HG02884 (cell line): ENCODE results near the gene FAM83D.
A peak's percentile ranks its signal among the peaks of the same experiment; 100 is the strongest.
"Not testable (repeated sequence)": the region's sequence is repeated elsewhere in the genome, so short reads cannot be mapped to it uniquely, and the experiment has no call there.

ENCODE experiments used
- ATAC-seq: cut with Tn5 transposase; IDR thresholded peaks from one replicate; pipeline ENCODE4 v1.9.1; 2021; ENCODE audit warnings: mild to moderate bottlenecking, moderate library complexity; ENCODE audit not compliant: unreplicated experiment

FAM83D gene

DNA sequence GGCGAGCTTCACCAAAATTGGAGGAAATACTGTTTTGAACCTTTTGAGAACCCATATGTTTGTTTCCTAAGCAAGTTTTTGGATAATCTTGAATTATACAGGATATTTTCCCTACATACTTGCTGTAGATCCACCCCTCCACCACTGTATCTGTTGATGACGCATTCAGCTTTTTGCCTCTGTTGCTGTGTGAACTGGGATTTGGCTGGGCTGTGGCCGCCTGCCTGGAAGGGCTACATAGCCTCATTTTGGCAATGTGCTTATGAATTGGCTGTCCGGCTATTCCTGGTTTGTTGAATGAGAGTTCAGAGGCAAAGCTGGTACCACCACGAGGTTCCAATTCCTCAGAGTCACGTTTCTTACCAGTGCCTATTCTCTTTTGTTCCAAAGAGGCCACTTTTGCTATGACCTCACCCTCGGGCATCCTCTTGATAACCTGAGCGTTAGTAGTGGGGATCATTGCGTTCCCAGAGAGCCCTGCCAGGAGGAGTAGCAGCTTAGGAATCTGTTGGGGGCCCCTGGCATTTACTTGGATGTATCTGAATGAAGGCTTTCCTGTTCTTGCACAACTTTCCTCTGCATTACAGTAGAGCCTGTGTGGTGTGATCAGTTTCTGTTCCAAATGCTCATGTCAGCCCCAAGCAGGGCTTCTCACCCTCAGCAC is 6.4 kb downstream of the FAM83D start:
- no peak for ATAC-seq

DNA sequence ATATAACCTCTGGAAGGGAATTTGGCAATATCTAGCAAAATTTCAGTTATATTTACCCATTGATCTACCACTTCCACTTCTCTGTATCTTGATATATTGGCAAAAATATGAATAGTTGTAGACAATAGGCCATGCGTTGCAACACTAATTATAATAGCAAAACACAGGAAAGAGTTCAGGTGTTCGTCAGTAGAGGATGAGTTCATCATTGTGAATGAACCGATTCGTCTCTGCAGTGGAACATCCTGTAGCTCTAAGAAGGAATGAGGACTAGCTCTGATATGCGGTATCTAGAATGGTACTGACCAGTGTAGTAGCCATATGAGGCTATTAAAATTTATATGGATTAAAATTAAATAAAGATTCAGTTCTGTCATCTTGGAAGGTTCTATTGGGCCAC is 8.3 kb downstream of the FAM83D start:
- ATAC-seq: no peak

DNA sequence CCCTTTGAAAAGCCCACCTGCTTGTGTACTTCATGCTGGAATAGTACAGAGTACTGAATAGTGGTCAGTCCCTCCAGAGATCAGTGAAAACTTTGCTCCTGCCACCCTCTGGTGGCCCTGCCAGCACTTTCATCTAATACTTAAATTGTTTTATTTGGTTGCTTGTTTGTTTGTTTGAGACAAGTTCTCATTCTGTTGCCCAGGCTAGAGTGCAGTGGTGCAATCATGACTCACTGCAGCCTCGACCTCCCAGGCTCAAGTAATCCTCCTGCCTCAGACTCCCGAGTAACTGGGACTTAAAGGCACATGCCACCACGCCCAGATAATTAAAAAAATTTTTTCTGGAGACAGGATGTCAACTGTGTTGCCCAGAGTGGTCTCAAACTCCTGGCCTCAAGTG is 9.1 kb downstream of the FAM83D start:
- ATAC-seq: no peak

DNA sequence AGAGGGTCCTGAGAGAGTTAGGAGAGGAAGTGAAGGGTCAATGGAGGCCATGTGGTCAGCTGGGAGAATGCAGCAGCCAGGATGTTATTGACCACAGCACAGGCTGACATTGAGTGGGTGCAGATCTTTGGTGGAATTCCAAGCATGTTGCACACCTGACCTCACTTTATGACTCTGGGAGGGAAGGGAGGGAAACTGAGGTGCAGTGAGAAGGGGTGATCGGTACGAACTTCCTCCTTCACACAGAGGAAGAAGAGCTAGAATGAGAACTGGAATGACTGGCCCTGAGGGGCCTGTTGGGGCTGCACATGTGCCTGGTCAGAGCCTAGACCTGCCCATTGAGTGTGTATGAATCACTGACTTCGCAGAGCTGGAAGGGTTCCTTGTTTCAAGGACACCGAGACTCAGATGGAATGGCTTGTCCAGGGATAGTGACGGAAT is 9.8 kb downstream of the FAM83D start:
- no peak for ATAC-seq

DNA sequence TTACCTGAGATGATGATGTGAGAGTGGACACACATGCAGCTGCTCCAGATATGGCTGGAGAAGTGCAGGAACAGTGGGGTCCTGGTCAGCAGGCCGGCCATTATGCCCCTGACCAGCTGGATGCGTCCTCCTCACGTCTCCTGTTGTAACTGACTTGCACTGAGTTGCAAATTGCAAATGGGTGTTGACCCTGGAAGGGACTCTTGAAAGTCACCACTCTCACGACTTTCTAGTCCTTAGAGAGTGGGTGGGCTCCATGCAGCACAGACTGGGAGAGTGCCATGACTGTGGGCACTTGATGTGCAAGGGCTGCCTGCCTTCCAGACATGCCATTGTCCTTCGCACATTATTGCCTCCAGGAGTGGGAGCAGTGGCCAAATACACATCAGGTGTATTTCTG is 10.8 kb downstream of the FAM83D start:
- ATAC-seq: no peak

DNA sequence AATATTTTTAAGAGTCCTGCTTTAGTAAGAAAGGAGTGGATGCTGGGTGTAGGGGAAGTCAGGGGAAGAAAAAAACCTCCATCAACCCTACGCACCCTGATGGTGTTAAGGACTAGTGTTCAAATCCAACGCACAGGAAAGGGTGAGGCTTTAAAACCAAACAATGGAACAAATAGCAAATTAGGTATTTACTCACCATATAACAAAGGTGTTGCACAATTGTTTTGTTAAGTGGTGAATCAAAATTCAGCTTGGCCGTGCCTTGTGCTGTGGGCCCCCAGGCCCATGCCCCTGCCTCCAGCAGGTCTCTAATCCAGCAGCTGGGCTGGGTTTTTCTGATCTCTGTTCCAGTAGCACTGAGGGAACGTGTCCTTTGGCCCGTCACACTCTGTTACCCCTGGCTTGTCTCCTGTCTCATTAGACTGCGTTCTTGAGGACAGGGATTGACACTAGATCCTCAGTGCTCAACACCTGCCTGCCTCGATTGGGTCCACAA is 11.8 kb downstream of the FAM83D start:
- ATAC-seq: no peak

DNA sequence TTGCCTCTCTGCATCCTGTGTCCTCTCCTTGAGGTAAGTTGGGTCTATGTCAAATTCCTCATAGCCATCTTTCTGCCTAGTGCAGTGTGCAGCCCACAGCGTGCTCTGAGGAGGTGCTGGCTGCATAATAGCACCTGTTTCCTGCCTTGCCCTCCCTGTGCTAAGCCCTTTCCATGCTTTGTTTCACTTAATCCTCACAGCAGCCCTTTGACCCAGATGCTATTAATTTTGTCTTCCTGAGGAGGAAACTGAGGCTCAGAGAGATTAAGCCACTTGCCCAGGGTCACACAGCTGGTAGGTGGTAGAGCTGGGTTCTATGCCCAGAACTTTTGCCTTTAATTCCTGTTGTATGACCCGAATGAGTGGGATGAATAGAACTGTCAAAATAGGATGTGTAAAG is 13.5 kb downstream of the FAM83D start:
- ATAC-seq: no peak

DNA sequence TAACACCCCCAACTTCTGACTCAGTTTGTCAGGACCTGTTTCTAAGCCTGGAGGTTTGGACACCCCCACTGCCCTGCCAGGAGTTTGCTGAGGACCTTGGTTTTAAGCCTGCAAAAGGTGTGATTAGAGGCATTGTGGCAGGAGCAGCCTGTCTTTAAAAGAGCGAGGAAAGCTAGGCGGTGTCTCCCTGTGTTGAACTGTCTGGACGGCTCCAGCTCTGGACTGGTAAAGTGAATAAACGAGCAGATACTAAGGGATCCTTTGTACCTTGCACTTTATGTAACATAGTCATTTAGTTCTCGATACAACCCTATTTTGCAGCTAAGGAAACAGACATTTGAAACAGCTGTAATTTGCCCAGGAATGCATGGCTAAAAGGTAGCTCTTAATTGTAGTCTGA is 14.4 kb downstream of the FAM83D start:
- no peak for ATAC-seq

DNA sequence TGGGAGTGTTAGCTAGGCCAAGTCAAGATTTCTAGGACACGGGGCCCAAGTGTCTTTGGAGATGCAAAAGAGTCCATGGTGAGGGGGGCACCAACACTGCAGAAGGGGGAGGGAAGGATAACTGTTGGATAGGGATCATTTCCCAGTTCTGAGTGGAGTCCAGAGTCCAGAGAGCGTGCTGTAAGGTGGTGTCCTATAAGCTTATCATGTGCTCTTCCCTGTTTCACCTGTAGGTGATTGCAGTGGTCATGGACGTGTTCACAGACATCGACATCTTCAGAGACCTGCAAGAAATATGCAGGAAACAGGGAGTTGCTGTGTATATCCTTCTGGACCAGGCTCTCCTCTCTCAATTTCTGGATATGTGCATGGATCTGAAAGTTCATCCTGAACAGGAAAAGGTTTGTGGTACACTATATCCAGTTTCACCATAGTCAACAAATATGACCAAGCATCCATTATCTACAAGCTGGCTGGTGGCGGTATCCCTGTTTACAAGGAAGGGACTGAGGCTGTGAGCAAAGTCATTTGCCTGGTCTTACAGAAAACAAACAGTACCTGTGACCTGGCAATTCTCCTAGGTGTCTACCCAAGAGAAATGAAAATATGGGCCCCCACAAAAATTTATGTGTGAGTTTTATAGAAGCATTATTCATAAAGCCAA is 15.6 kb downstream of the FAM83D start:
- ATAC-seq: no peak

DNA sequence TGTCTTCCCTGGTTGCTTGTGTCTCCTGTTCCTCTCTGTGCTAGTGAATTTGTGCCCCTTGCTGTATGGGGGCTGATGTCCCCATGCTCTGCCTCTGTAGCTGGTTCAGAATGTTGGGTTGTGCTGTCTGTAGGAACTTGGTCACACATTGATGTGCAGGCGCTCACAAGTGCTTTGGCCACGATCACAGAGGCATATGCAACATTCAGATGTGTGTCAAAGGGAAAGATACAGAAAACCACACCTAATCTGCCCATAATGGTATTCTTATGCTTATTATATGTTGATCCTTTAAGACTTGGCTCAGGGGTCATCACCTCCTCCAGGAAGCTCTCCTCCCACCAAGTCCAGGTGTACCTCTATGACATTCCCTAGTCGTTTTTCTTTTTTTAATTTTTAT is 18.8 kb downstream of the FAM83D start:
- ATAC-seq: no peak

DNA sequence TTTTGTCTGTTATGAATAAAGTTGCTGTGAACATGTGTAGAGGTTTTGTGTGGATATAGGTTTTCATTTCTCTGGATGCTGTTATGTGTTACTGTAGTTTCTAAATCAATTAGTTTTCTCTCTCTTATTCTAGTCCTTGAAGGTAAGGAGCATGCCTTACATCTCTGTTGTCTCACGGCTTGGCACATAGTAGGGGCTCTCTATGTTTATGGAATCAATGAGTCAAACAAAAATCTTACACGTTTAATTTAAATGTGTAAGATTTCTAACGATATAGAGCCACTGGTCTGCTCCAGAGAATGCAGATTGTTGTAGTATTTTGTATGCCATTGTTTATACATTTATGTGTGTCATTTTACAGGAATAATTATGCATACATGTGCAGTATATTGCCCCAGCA is 20.6 kb downstream of the FAM83D start:
- no peak for ATAC-seq

DNA sequence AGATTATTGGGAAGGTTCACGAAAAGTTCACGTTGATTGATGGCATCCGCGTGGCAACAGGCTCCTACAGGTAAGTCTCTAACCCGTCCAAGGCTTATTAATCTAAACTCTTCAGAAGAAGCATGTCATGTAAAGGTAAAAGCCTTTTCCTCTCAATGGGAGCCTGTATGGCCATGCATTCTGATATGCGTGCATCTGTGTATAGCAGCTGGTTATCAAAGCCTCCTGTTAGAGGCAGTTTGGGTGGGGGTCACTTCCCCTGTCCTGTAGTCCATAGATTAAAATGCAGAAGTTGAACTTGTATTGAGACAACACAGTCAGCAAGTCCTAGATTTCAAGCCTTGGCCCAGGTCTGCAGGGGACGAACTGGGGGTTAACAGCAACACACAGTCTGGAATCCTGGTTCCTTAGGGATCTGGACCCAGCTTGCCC is 21.7 kb downstream of the FAM83D start:
- no peak for ATAC-seq

DNA sequence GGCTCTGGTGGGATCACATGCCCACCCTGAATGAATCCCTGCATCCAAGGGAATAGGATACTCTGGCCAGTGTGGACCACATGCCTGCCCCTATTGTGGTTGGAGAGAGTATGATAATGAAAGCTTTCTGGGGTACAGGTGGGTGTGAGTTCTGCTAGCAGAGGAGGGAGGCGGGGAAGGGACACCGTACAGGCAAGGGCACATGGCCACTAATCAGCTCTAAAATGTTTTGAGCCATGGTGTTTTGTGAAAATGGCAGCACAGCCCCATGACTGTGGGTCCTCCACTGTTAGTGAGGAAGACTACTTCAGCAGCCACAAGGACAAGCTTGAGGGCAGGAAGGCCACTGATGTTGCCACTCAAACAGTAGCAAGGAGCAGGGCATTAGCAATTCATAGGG is 24.0 kb downstream of the FAM83D start:
- ATAC-seq: no peak

DNA sequence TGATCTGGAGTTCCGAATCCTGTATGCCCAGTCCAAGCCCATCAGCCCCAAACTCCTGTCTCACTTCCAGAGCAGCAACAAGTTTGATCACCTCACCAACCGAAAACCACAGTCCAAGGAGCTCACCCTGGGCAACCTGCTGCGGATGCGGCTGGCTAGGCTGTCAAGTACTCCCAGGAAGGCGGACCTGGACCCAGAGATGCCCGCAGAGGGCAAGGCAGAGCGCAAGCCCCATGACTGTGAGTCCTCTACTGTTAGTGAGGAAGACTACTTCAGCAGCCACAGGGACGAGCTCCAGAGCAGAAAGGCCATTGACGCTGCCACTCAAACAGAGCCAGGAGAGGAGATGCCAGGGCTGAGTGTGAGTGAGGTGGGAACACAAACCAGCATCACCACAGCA is 25.4 kb downstream of the FAM83D start:
- no peak for ATAC-seq

DNA sequence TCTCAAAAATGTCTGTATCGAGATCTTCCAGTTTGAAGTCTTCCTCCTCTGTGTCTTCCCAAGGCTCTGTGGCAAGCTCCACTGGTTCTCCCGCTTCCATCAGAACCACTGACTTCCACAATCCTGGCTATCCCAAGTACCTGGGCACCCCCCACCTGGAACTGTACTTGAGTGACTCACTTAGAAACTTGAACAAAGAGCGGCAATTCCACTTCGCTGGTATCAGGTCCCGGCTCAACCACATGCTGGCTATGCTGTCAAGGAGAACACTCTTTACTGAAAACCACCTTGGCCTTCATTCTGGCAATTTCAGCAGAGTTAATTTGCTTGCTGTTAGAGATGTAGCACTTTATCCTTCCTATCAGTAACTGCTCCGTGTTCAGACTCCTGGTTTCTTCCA is 25.9 kb downstream of the FAM83D start:
- no peak for ATAC-seq

DNA sequence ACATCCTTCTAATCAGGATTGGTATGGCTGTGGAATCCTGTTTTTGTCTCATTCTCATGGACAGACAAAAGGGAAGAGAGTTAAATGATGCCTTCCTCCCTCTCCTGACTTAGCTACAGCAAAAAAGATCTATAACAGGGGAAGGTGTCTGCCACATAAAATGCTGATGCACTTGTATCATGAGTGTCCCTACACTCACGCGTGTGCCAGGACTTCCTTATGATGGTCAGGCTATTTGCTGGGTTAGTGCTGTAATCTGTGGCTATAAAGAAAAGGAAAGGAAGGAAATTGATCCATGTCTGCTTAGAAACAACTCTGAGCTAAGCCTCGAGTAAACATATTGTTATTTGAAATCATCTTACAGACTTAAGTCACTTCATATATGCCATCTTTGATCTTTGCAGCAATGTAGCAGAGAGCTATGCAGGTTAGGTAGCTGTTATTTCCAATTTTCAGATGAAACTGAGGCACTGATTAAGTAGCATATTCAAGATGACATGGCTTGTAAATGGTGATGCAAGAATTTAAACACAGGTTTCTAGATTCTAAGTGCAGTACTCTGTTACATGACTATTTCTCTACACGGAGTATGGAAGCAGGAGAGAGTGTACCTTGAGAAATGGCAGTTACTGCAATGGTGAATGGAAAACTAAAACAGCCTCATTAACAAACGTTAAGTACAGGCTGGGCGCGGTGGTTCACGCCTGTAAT is 27.6 kb downstream of the FAM83D start:
- no peak for ATAC-seq

DNA sequence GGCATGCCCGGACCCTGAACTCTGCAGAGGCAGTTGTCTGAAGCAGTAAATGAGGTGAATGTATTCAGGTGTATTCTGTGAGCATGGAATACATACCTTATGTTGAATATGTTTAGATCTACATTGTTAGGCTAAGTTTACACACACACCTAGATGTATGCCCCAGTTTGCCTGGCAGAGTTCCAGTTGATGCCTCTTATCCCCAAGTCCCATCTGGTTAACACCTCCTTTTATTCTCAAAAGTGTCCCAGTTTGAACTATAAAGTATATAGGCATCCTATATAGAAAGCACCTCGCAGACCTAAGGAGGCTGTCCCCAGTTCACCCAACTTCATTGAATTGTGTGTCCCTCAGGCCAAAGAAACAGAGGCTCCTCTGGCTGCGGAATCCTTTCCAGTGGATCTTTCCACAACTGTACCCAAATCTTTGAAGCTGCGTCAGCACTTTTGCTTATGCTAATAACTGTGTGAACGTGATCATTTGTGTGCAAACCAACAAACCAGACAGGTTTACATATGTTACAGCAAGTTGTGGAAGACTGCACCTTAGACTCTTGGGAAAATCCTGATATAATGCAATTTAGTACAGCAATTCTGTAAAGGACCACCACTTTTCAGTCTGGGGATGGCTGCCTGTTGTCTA is 31.1 kb downstream of the FAM83D start:
- no peak for ATAC-seq

DNA sequence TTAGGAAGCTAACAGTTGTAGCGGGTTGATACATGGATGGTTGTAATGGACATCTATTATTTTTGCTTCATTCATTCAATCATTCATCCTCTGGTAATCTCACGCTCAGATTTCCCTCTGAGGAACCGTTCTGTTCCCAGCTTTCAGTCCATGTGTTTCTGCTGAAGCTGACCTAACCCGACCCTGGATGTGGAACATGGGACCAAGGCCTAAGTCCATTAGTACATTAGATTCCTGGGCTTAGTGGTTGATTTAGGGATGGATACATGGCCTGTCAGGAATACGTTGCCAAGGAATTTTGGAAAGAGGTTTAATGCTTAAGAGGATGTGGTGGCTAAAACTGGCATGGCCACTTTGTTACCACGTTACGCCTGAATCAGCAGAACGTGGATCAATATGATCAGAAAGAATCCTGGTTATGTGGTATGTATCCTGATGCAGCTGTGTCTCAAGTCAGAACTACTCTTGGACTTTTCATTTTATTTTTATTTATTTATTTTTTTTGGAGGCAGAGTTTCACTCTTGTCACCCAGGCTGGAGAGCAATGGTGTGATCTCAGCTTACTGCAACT is 31.8 kb downstream of the FAM83D start:
- no peak for ATAC-seq

DNA sequence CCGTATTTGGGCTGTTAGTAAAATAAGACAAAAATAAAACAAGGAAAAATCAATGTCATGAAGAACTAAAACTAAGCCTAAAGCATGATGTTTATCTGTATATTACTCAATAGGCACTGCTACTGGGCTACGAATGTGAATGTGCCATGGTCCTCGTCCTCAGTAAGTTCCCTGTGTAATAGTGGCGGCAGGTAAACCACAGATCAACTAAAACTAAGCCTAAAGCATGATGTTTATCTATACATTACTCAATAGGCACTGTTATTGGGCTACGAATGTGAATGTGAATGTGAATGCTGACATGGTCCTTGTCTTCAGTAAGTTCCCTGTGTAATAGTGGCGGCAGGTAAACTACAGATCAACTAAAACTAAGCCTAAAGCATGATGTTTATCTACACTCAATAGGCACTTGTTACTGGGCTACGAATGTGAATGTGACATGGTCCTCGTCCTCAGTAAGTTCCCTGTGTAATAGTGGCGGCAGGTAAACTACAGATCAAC is 34.0 kb downstream of the FAM83D start:
- not testable (repeated sequence) for ATAC-seq

DNA sequence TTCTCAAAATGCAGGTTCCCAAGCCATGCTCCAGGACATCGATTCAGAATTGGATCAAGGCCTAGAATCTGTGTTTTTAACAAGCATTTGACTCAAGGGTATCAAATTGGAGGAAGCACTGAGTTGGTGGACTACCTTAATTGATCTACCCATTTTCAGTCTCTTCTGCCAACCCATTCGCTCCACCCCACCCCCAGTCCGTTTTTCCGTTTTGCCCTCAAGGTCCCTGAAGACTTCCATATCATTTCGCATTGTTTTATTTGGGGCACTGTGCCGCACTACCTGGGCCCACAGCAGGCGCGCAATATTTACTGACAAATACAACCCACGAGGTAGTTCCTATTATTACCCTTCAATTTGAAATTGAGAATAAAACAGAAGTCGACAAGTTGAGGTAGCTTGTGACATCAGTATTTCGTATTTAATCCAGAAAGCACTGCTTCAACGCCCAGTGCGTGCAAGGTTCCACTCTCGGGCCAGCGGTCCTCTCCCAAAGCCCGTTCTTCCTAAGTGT is 35.4 kb downstream of the FAM83D start:
- ATAC-seq: peak; percentile 2
